ENCODE data around the gene PIAS4. TPM values are rescaled to one million over a fixed set of nuclear protein-coding genes. Genes with fewer than 3 reads are reported as not detected.

Gene PIAS4
- total RNA-seq, 1 experiment from 2014 or later = 54.4 TPM

- peak; percentile 76 for DNase-seq
- H3K27me3 ChIP-seq (ENCODE audit: control insufficient read depth, insufficient read depth, low read length) = no peaks in the 10 kb centered on the region
- no peak overlapping the region for H3K4me3 ChIP-seq (ENCODE audit: insufficient read depth, low read depth, low read length)
- H3K36me3 ChIP-seq (replicated peaks; ENCODE audit: control insufficient read depth, insufficient read depth, low read length) = peaks cover 4% of the 10 kb centered on the region
Observed at GRCh38 chr19:4046946-4047683, 39.6 kb downstream of the PIAS4 start.

- Histone ChIP-seq H3K27me3 (ENCODE audit: control insufficient read depth, insufficient read depth, low read length) (no peaks in the 10 kb centered on the region), H3K36me3 (replicated peaks; ENCODE audit: control insufficient read depth, insufficient read depth, low read length) (peaks cover 16% of the 10 kb centered on the region), H3K4me3 (ENCODE audit: insufficient read depth, low read depth, low read length) (no peak overlapping the region)
- no peak for DNase-seq
Observed at GRCh38 chr19:4049432-4049831, 41.9 kb downstream of the PIAS4 start.

- Histone ChIP-seq H3K27me3 (ENCODE audit: control insufficient read depth, insufficient read depth, low read length) (no peaks in the 10 kb centered on the region), H3K36me3 (replicated peaks; ENCODE audit: control insufficient read depth, insufficient read depth, low read length) (peaks cover 18% of the 10 kb centered on the region)
- DNase-seq = no peak
Observed at GRCh38 chr19:4051175-4052101, 43.9 kb downstream of the PIAS4 start.

GRCh38 chr19:4052114-4052992 lies 44.8 kb downstream of the PIAS4 start:
- peak; percentile 74 for DNase-seq
- H3K27me3 ChIP-seq (ENCODE audit: control insufficient read depth, insufficient read depth, low read length) = no peaks in the 10 kb centered on the region
- no peak overlapping the region for H3K4me3 ChIP-seq (ENCODE audit: insufficient read depth, low read depth, low read length)
- peaks cover 18% of the 10 kb centered on the region for H3K36me3 ChIP-seq (replicated peaks; ENCODE audit: control insufficient read depth, insufficient read depth, low read length)

More at GRCh38 chr19:4051175-4052101, 43.9 kb downstream of the PIAS4 start:
- H3K4me3 ChIP-seq (ENCODE audit: insufficient read depth, low read depth, low read length) = no peak overlapping the region

- Histone ChIP-seq H3K27me3 (ENCODE audit: control insufficient read depth, insufficient read depth, low read length) (no peaks in the 10 kb centered on the region), H3K36me3 (replicated peaks; ENCODE audit: control insufficient read depth, insufficient read depth, low read length) (peaks cover 18% of the 10 kb centered on the region), H3K4me3 (ENCODE audit: insufficient read depth, low read depth, low read length) (no peak overlapping the region)
- DNase-seq = no peak
Observed at GRCh38 chr19:4052993-4053422, 45.5 kb downstream of the PIAS4 start.

GRCh38 chr19:4053423-4054324 lies 46.1 kb downstream of the PIAS4 start:
- DNase-seq = no peak
- Histone ChIP-seq H3K4me3 (ENCODE audit: insufficient read depth, low read depth, low read length) (no peak overlapping the region), H3K36me3 (replicated peaks; ENCODE audit: control insufficient read depth, insufficient read depth, low read length) (peaks cover 18% of the 10 kb centered on the region), H3K27me3 (ENCODE audit: control insufficient read depth, insufficient read depth, low read length) (no peaks in the 10 kb centered on the region)

GRCh38 chr19:4054441-4055208 lies 47.1 kb downstream of the PIAS4 start:
- DNase-seq = no peak
- no peak overlapping the region for H3K4me3 ChIP-seq (ENCODE audit: insufficient read depth, low read depth, low read length)
- H3K27me3 ChIP-seq (ENCODE audit: control insufficient read depth, insufficient read depth, low read length) = no peaks in the 10 kb centered on the region
- peaks cover 18% of the 10 kb centered on the region for H3K36me3 ChIP-seq (replicated peaks; ENCODE audit: control insufficient read depth, insufficient read depth, low read length)

GRCh38 chr19:4055209-4055552 lies 47.6 kb downstream of the PIAS4 start:
- Histone ChIP-seq H3K4me3 (ENCODE audit: insufficient read depth, low read depth, low read length) (no peak overlapping the region), H3K27me3 (ENCODE audit: control insufficient read depth, insufficient read depth, low read length) (no peaks in the 10 kb centered on the region), H3K36me3 (replicated peaks; ENCODE audit: control insufficient read depth, insufficient read depth, low read length) (peaks cover 18% of the 10 kb centered on the region)
- DNase-seq = no peak

- DNase-seq = peak; percentile 83
Observed at GRCh38 chr19:4057931-4058692, 50.6 kb downstream of the PIAS4 start.

GRCh38 chr19:4058693-4059452 lies 51.3 kb downstream of the PIAS4 start:
- DNase-seq = peak; percentile 78
- H3K36me3 ChIP-seq (replicated peaks; ENCODE audit: control insufficient read depth, insufficient read depth, low read length) = peaks cover 4% of the 10 kb centered on the region
- no peak overlapping the region for H3K4me3 ChIP-seq (ENCODE audit: insufficient read depth, low read depth, low read length)
- no peaks in the 10 kb centered on the region for H3K27me3 ChIP-seq (ENCODE audit: control insufficient read depth, insufficient read depth, low read length)

More at GRCh38 chr19:4057931-4058692, 50.6 kb downstream of the PIAS4 start:
- no peak overlapping the region for H3K4me3 ChIP-seq (ENCODE audit: insufficient read depth, low read depth, low read length)
- no peaks in the 10 kb centered on the region for H3K27me3 ChIP-seq (ENCODE audit: control insufficient read depth, insufficient read depth, low read length)
- peaks cover 11% of the 10 kb centered on the region for H3K36me3 ChIP-seq (replicated peaks; ENCODE audit: control insufficient read depth, insufficient read depth, low read length)

- Histone ChIP-seq H3K4me3 (ENCODE audit: insufficient read depth, low read depth, low read length) (no peak overlapping the region), H3K36me3 (replicated peaks; ENCODE audit: control insufficient read depth, insufficient read depth, low read length) (peaks cover 4% of the 10 kb centered on the region)
Observed at GRCh38 chr19:4059453-4059871, 51.9 kb downstream of the PIAS4 start.

More at GRCh38 chr19:4059453-4059871, 51.9 kb downstream of the PIAS4 start:
- peak; percentile 71 for DNase-seq
- H3K27me3 ChIP-seq (ENCODE audit: control insufficient read depth, insufficient read depth, low read length) = no peaks in the 10 kb centered on the region

All from H7 (cell line).